DOHH2 (cell line): Measurements from ENCODE around the gene MICAL3.

ENCODE experiments used
- EZH2phosphoT487 ChIP-seq: fragments of 200-600 bp; sonication (generic); IDR thresholded peaks from 2 replicates; pipeline ENCODE4 v1.6.1; 2017; ENCODE audit warnings: borderline replicate concordance, mild to moderate bottlenecking, antibody characterized with exemption, low read length, moderate library complexity, mixed read lengths
- TF ChIP-seq, protein P1 (sequence below): fragments of 200-600 bp; sonication (generic); IDR thresholded peaks from one replicate; pipeline ENCODE4 v1.5.1; 2014; ENCODE audit warnings: antibody characterized with exemption, mild to moderate bottlenecking, low read depth, low read length; ENCODE audit not compliant: poor library complexity, severe bottlenecking

DNA sequence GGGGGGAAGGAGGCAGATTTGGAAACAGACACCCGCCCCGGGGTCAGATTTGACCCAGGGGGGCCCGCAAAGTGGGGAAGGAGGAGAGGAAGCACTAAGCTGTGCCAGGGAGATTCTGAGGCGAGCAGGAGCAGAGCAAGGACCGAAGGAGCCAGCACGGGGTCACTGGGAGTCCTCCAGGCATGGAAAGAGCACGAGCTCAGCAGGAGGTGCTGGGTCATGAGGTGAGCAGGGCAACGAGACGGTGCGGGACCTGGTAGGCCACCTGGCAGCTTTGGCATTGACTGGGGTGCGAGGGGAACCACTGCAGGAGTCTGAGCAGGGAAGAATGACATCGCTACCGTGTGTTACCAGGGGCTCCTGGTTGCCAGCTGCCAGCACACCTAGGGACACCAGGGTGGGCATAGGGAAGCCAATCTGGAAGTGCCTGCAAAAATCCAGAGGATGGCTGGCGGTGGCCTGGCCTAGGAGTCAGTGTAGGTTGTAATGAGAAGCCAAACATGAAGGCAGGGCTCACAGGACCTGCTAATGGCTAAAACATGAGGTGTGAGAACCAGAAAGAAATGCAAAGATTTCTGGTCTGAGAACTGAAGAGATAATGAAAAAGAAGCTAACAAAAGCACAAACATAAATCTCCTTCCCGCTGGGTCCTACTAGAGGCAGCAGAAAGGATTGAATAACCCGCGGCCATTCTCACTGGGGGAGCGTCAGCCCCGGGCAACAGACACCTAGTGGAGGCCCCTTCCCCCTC is 63.5 kb downstream of the MICAL3 start:
- TF ChIP-seq, protein P1, sequence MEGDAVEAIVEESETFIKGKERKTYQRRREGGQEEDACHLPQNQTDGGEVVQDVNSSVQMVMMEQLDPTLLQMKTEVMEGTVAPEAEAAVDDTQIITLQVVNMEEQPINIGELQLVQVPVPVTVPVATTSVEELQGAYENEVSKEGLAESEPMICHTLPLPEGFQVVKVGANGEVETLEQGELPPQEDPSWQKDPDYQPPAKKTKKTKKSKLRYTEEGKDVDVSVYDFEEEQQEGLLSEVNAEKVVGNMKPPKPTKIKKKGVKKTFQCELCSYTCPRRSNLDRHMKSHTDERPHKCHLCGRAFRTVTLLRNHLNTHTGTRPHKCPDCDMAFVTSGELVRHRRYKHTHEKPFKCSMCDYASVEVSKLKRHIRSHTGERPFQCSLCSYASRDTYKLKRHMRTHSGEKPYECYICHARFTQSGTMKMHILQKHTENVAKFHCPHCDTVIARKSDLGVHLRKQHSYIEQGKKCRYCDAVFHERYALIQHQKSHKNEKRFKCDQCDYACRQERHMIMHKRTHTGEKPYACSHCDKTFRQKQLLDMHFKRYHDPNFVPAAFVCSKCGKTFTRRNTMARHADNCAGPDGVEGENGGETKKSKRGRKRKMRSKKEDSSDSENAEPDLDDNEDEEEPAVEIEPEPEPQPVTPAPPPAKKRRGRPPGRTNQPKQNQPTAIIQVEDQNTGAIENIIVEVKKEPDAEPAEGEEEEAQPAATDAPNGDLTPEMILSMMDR: no peak
- no peak for TF ChIP-seq EZH2phosphoT487
